Measurements from ENCODE around the gene MYO6.

MYO6 gene

DNA sequence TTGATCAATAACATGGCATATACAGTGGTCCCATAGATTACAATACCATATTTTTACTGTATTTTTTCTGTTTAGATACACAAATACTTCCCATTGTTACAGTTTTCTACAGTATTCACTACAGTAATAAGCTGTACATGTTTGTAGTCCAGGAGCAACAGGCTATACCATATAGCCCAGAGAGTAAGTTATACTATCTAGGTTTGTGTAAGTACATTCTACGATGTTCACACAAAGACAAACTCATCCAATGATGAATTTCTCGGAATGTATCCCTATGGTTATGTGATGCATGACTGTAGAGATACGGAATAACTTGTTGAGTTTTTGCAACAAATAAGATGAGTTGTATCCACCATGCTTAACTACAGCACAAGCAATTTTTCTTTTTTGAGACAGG is 3.6 kb upstream of the MYO6 start:
- H3K36me3 ChIP-seq (ENCODE audit: insufficient read depth, low read length), result no peaks in the 10 kb centered on the region
- no peak overlapping the region for H3K4me3 ChIP-seq
- no peak overlapping the region for H3K9ac ChIP-seq (ENCODE audit: insufficient read length)
- no peaks in the 10 kb centered on the region for H3K9me3 ChIP-seq (ENCODE audit: low read depth, low read length)
- TF ChIP-seq EZH2 (IDR thresholded peaks at IDR 0.05) (no peak), FOXP2 (optimal IDR thresholded peaks at IDR 0.05; ENCODE audit: control extremely low read depth, extremely low read length, insufficient read depth) (no peak), POLR2AphosphoS5 (IDR thresholded peaks at IDR 0.05; ENCODE audit: borderline replicate concordance, low read depth, low read length) (no peak)
- H3K27ac ChIP-seq, result no peak overlapping the region
- DNase-seq (ENCODE audit: low read depth, low spot score), result no peak

DNA sequence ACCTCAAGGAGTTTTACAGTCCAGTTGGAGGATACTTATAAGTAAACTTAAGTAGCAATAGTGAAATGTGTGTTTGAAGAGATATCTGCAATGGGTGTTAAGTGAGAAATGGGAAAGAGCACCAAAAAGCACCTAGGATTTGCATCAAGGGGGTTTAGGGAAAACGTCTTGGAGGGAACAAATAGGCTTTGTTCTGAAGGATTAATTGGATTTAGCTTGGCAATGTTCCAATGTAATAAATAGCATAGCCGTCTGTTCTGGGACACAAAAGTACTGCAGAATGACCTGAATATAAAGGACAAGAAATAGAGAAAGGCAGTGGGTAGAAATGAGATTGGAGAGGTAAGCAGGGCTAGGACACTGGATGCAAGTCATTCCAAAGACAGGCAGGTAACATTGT is 2.8 kb upstream of the MYO6 start:
- Histone ChIP-seq H3K27ac (no peak overlapping the region), H3K4me3 (no peak overlapping the region), H3K9ac (ENCODE audit: insufficient read length) (no peak overlapping the region), H3K9me3 (ENCODE audit: low read depth, low read length) (no peaks in the 10 kb centered on the region), H3K36me3 (ENCODE audit: insufficient read depth, low read length) (no peaks in the 10 kb centered on the region)
- no peak for DNase-seq (ENCODE audit: low read depth, low spot score)
- TF ChIP-seq EZH2 (IDR thresholded peaks at IDR 0.05), result no peak
- no peak for TF ChIP-seq FOXP2 (optimal IDR thresholded peaks at IDR 0.05; ENCODE audit: control extremely low read depth, extremely low read length, insufficient read depth)
- no peak for TF ChIP-seq POLR2AphosphoS5 (IDR thresholded peaks at IDR 0.05; ENCODE audit: borderline replicate concordance, low read depth, low read length)

DNA sequence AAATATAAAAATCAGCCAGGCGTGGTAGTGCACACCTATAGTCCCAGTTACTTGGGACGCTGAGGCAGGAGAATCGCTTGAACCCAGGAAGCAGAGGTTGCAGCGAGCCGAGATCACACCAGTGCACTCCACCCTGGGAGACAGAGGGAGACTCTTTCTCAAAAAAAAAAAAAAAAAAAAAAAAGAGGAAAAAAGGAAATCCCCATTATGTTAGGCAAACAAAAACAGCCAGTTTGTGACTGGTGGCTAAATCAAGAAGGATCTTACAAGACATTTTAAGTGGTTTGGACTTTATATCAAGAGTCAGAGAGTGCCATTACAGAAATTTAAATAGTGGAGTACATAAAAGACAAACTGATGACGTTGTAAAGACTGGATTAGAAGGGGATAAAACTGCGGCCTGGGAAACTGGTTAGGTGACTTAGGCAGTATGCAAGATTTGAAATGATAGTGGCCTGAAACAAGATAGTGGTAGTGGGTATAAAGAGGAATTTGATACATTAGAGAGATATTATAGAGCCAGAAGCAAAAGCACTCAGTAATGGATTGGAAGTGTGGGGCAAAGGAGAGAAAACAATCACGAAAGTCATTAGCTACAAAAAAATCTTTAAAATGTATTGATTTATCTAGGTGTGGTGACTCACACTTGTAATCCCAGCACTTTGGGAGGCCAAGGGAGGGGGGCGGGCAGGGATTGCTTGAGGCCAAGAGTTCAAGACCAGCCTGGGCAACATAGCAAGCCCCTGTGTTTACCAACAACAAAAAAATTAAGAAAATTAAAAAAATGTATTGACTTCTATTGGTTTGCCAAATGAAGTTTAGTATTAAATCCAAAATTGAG is 1.7 kb upstream of the MYO6 start:
- no peak for DNase-seq (ENCODE audit: low read depth, low spot score)
- TF ChIP-seq FOXP2 (optimal IDR thresholded peaks at IDR 0.05; ENCODE audit: control extremely low read depth, extremely low read length, insufficient read depth) (no peak), EZH2 (IDR thresholded peaks at IDR 0.05) (no peak), POLR2AphosphoS5 (IDR thresholded peaks at IDR 0.05; ENCODE audit: borderline replicate concordance, low read depth, low read length) (no peak)
- Histone ChIP-seq H3K9me3 (ENCODE audit: low read depth, low read length) (no peaks in the 10 kb centered on the region), H3K36me3 (ENCODE audit: insufficient read depth, low read length) (no peaks in the 10 kb centered on the region), H3K27ac (no peak overlapping the region), H3K9ac (ENCODE audit: insufficient read length) (no peak overlapping the region), H3K4me3 (no peak overlapping the region)

DNA sequence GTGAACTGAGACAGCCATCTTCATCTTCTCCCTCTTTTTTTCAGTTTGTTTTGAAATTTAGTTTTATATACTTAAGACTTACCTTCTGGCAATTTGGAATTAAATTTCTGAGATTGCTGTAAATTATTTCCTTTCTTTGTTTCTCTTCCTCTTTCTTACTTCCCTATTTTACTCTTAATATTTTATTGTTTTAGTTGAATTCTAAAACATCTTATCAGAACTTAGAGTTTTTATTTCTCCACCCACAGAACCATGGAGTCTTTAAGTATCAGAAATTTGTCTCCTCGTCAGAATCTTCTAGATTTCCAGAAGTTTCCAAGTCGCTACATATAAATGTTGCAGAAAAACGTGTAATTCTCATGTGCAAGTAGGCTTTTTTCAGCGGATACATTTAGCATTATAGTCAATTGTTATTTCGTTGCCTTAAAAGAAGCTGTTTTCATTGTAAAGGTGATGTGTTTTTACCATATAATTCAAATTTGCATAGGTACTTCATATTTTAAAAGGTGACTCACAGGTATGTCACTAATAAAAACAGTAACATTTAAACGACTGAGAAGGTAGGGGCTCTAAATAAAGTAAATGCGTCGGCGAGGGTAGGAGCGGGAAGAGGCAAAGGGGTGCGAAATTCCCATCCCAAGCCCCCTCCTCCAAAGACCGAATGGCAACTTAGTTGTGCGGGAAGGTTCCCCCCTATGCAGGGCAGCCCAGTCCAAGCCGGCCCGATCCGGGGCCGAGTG is 866 bp upstream of the MYO6 start:
- Histone ChIP-seq H3K4me3 (peak overlapping the region; percentile 93), H3K9me3 (ENCODE audit: low read depth, low read length) (no peaks in the 10 kb centered on the region), H3K9ac (ENCODE audit: insufficient read length) (peak overlapping the region; percentile 89), H3K27ac (no peak overlapping the region), H3K36me3 (ENCODE audit: insufficient read depth, low read length) (no peaks in the 10 kb centered on the region)
- TF ChIP-seq FOXP2 (optimal IDR thresholded peaks at IDR 0.05; ENCODE audit: control extremely low read depth, extremely low read length, insufficient read depth), result no peak
- TF ChIP-seq POLR2AphosphoS5 (IDR thresholded peaks at IDR 0.05; ENCODE audit: borderline replicate concordance, low read depth, low read length), result no peak
- TF ChIP-seq EZH2 (IDR thresholded peaks at IDR 0.05), result no peak
- DNase-seq (ENCODE audit: low read depth, low spot score), result no peak

DNA sequence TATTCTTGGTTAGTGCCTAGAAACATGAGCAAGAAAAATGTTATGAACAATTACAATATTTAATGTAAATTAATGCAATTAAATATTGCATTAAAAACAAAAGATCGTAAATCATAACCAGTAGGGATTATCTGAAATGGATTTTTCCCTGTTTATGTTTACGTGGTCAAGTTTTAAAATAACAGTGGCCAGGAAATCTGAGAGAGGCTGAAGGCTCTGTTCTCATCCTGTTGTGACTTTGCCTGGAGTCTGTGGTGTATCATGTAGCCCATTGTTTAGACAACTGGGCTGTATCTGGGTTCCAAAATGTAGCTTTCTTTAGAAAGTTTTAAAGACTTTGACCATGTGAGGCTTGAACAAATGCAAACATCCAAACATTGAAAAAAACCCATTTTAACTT is 2.4 kb downstream of the MYO6 start:
- H3K9ac ChIP-seq (ENCODE audit: insufficient read length), result no peak overlapping the region
- H3K4me3 ChIP-seq, result no peak overlapping the region
- H3K9me3 ChIP-seq (ENCODE audit: low read depth, low read length), result no peaks in the 10 kb centered on the region
- no peak overlapping the region for H3K27ac ChIP-seq
- no peaks in the 10 kb centered on the region for H3K36me3 ChIP-seq (ENCODE audit: insufficient read depth, low read length)
- DNase-seq (ENCODE audit: low read depth, low spot score), result no peak
- TF ChIP-seq EZH2 (IDR thresholded peaks at IDR 0.05) (no peak), POLR2AphosphoS5 (IDR thresholded peaks at IDR 0.05; ENCODE audit: borderline replicate concordance, low read depth, low read length) (no peak), FOXP2 (optimal IDR thresholded peaks at IDR 0.05; ENCODE audit: control extremely low read depth, extremely low read length, insufficient read depth) (no peak)

DNA sequence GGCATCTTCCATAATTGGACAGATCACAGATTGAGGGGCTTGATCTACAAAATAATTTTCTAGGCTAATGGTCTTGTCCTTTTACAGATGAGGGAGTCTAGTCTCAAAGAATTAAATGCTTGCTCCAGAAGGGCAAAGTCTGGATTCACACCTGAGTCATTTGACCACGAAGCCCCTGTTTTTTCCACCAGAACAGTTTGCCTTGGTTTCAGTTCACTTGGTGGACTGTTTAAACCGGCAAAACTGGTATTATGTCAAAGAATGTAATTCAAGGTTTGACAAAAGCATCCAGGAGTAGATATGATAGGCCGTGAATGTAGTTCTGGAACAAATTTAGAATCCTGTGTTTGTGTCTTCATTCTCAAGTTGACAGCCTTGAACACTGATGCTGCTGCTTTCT is 3.3 kb downstream of the MYO6 start:
- Histone ChIP-seq H3K9ac (ENCODE audit: insufficient read length) (no peak overlapping the region), H3K9me3 (ENCODE audit: low read depth, low read length) (no peaks in the 10 kb centered on the region), H3K4me3 (no peak overlapping the region), H3K27ac (no peak overlapping the region), H3K36me3 (ENCODE audit: insufficient read depth, low read length) (no peaks in the 10 kb centered on the region)
- TF ChIP-seq FOXP2 (optimal IDR thresholded peaks at IDR 0.05; ENCODE audit: control extremely low read depth, extremely low read length, insufficient read depth) (no peak), POLR2AphosphoS5 (IDR thresholded peaks at IDR 0.05; ENCODE audit: borderline replicate concordance, low read depth, low read length) (no peak), EZH2 (IDR thresholded peaks at IDR 0.05) (no peak)
- DNase-seq (ENCODE audit: low read depth, low spot score), result no peak

DNA sequence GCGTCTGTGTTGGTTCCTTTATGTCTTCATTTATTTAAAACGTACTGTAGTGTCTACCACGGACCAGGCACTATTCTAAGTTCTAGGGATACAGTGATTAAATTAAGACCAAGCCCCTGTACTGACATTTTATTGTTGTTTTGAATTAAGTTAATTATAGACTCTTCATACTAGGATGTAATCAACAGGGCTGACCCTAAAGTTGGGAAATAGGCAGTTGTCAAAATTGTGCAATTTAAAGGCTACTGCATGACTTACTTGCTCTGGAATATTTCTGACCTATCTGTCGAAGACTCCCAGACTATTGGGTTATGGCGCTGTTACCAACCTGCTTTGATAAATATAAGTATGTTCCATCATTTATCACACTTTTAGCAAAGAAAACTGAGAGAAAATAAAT is 6.7 kb downstream of the MYO6 start:
- no peak overlapping the region for H3K27ac ChIP-seq
- TF ChIP-seq EZH2 (IDR thresholded peaks at IDR 0.05) (no peak), POLR2AphosphoS5 (IDR thresholded peaks at IDR 0.05; ENCODE audit: borderline replicate concordance, low read depth, low read length) (no peak), FOXP2 (optimal IDR thresholded peaks at IDR 0.05; ENCODE audit: control extremely low read depth, extremely low read length, insufficient read depth) (no peak)
- DNase-seq (ENCODE audit: low read depth, low spot score), result no peak
- H3K9me3 ChIP-seq (ENCODE audit: low read depth, low read length), result no peaks in the 10 kb centered on the region
- H3K9ac ChIP-seq (ENCODE audit: insufficient read length), result no peak overlapping the region
- no peaks in the 10 kb centered on the region for H3K36me3 ChIP-seq (ENCODE audit: insufficient read depth, low read length)
- H3K4me3 ChIP-seq, result no peak overlapping the region

DNA sequence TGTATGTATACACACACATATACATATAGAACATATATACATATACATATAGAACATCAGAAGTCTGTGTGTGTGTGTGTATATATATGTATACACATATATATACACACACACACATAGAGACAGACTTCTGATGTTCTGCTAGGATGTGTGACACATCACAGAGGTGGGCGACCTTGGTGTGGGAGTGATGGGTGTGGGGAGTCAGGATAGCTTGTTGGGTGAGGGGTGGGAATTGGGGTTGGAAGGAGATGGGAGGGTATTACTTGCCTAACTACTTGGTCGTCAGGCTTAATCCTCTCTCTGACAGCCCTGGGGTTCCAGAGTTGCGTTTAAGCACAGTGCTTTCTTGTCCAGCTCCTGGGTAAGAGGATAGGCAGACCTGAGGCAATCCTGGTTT is 8.3 kb downstream of the MYO6 start:
- Histone ChIP-seq H3K4me3 (no peak overlapping the region), H3K9ac (ENCODE audit: insufficient read length) (no peak overlapping the region), H3K27ac (no peak overlapping the region), H3K9me3 (ENCODE audit: low read depth, low read length) (no peaks in the 10 kb centered on the region), H3K36me3 (ENCODE audit: insufficient read depth, low read length) (no peaks in the 10 kb centered on the region)
- DNase-seq (ENCODE audit: low read depth, low spot score), result no peak
- TF ChIP-seq FOXP2 (optimal IDR thresholded peaks at IDR 0.05; ENCODE audit: control extremely low read depth, extremely low read length, insufficient read depth), result no peak
- TF ChIP-seq EZH2 (IDR thresholded peaks at IDR 0.05), result no peak
- TF ChIP-seq POLR2AphosphoS5 (IDR thresholded peaks at IDR 0.05; ENCODE audit: borderline replicate concordance, low read depth, low read length), result no peak

Data from SK-N-MC (cell line).